GM23338 (cell line): ENCODE measurements around the gene TMPRSS6. TPM values are rescaled to one million over a fixed set of nuclear protein-coding genes. Genes with fewer than 3 reads are reported as not detected.

Experiments
- NANOG ChIP-seq: IDR thresholded peaks from 2 replicates; pipeline ENCODE4 v1.6.1; 2016; ENCODE audit warnings: antibody characterized with exemption, borderline replicate concordance
- ZNF331 ChIP-seq: fragments of 250-450 bp; sonication (Bioruptor Pico); IDR thresholded peaks from 2 replicates; pipeline ENCODE4 v1.5.0; 2020; ENCODE audit warnings: low read depth, mild to moderate bottlenecking, moderate library complexity
- polyA plus RNA-seq: library from polyadenylated mRNA; unstranded; fragments of >200 nt; fragmentation: Nextera tagmentation; extraction: Ambion mirVana; gene quantifications from 2 replicates; pipeline ENCODE4 v1.2.1, GENCODE V29; 2016
- total RNA-seq: library from RNA; depleted of rRNA; stranded (reverse); fragments of >200 nt; shearing (Covaris generic); gene quantifications from 2 replicates; pipeline ENCODE4 v1.2.3, GENCODE V29; 2014
- TF ChIP-seq, protein P1 (sequence below): fragments of 250-450 bp; sonication (Bioruptor Pico); IDR thresholded peaks from 2 replicates; pipeline ENCODE4 v1.5.0; 2020; ENCODE audit warnings: mild to moderate bottlenecking, moderate library complexity
- TF ChIP-seq, protein P2 (sequence below): IDR thresholded peaks from one replicate; pipeline ENCODE4 v1.6.1; 2018; ENCODE audit warnings: antibody characterized with exemption; ENCODE audit not compliant: unreplicated experiment
- TF ChIP-seq, protein P3 (sequence below): IDR thresholded peaks from 2 replicates; pipeline ENCODE4 v1.6.1; 2016; ENCODE audit warnings: antibody characterized with exemption

The TMPRSS6 gene
- total and polyA plus RNA-seq, 2 experiments from 2014 or later: 0.13 TPM; not detected in 1

GRCh38 chr22:37156686-37157435, 47.3 kb upstream of the TMPRSS6 start (continued):
- TF ChIP-seq, protein P1, sequence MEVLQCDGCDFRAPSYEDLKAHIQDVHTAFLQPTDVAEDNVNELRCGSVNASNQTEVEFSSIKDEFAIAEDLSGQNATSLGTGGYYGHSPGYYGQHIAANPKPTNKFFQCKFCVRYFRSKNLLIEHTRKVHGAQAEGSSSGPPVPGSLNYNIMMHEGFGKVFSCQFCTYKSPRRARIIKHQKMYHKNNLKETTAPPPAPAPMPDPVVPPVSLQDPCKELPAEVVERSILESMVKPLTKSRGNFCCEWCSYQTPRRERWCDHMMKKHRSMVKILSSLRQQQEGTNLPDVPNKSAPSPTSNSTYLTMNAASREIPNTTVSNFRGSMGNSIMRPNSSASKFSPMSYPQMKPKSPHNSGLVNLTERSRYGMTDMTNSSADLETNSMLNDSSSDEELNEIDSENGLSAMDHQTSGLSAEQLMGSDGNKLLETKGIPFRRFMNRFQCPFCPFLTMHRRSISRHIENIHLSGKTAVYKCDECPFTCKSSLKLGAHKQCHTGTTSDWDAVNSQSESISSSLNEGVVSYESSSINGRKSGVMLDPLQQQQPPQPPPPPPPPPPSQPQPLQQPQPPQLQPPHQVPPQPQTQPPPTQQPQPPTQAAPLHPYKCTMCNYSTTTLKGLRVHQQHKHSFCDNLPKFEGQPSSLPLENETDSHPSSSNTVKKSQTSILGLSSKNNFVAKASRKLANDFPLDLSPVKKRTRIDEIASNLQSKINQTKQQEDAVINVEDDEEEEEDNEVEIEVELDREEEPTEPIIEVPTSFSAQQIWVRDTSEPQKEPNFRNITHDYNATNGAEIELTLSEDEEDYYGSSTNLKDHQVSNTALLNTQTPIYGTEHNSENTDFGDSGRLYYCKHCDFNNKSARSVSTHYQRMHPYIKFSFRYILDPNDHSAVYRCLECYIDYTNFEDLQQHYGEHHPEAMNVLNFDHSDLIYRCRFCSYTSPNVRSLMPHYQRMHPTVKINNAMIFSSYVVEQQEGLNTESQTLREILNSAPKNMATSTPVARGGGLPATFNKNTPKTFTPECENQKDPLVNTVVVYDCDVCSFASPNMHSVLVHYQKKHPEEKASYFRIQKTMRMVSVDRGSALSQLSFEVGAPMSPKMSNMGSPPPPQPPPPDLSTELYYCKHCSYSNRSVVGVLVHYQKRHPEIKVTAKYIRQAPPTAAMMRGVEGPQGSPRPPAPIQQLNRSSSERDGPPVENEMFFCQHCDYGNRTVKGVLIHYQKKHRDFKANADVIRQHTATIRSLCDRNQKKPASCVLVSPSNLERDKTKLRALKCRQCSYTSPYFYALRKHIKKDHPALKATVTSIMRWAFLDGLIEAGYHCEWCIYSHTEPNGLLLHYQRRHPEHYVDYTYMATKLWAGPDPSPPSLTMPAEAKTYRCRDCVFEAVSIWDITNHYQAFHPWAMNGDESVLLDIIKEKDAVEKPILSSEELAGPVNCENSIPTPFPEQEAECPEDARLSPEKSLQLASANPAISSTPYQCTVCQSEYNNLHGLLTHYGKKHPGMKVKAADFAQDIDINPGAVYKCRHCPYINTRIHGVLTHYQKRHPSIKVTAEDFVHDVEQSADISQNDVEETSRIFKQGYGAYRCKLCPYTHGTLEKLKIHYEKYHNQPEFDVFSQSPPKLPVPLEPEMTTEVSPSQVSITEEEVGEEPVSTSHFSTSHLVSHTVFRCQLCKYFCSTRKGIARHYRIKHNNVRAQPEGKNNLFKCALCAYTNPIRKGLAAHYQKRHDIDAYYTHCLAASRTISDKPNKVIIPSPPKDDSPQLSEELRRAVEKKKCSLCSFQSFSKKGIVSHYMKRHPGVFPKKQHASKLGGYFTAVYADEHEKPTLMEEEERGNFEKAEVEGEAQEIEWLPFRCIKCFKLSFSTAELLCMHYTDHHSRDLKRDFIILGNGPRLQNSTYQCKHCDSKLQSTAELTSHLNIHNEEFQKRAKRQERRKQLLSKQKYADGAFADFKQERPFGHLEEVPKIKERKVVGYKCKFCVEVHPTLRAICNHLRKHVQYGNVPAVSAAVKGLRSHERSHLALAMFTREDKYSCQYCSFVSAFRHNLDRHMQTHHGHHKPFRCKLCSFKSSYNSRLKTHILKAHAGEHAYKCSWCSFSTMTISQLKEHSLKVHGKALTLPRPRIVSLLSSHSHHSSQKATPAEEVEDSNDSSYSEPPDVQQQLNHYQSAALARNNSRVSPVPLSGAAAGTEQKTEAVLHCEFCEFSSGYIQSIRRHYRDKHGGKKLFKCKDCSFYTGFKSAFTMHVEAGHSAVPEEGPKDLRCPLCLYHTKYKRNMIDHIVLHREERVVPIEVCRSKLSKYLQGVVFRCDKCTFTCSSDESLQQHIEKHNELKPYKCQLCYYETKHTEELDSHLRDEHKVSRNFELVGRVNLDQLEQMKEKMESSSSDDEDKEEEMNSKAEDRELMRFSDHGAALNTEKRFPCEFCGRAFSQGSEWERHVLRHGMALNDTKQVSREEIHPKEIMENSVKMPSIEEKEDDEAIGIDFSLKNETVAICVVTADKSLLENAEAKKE (CRISPR knock-in tag): no peak
- TF ChIP-seq, protein P2, sequence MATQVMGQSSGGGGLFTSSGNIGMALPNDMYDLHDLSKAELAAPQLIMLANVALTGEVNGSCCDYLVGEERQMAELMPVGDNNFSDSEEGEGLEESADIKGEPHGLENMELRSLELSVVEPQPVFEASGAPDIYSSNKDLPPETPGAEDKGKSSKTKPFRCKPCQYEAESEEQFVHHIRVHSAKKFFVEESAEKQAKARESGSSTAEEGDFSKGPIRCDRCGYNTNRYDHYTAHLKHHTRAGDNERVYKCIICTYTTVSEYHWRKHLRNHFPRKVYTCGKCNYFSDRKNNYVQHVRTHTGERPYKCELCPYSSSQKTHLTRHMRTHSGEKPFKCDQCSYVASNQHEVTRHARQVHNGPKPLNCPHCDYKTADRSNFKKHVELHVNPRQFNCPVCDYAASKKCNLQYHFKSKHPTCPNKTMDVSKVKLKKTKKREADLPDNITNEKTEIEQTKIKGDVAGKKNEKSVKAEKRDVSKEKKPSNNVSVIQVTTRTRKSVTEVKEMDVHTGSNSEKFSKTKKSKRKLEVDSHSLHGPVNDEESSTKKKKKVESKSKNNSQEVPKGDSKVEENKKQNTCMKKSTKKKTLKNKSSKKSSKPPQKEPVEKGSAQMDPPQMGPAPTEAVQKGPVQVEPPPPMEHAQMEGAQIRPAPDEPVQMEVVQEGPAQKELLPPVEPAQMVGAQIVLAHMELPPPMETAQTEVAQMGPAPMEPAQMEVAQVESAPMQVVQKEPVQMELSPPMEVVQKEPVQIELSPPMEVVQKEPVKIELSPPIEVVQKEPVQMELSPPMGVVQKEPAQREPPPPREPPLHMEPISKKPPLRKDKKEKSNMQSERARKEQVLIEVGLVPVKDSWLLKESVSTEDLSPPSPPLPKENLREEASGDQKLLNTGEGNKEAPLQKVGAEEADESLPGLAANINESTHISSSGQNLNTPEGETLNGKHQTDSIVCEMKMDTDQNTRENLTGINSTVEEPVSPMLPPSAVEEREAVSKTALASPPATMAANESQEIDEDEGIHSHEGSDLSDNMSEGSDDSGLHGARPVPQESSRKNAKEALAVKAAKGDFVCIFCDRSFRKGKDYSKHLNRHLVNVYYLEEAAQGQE: no peak
- TF ChIP-seq, protein P3, sequence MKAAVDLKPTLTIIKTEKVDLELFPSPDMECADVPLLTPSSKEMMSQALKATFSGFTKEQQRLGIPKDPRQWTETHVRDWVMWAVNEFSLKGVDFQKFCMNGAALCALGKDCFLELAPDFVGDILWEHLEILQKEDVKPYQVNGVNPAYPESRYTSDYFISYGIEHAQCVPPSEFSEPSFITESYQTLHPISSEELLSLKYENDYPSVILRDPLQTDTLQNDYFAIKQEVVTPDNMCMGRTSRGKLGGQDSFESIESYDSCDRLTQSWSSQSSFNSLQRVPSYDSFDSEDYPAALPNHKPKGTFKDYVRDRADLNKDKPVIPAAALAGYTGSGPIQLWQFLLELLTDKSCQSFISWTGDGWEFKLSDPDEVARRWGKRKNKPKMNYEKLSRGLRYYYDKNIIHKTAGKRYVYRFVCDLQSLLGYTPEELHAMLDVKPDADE: no peak
- TF ChIP-seq ZNF331: no peak
- no peak for TF ChIP-seq NANOG
